MM.1S (cell line): ENCODE measurements around the gene CARMIL1.

Experiments
- DNase-seq: peaks from one replicate; pipeline ENCODE4 v3.0.0-alpha.2; 2015
- H2AFZ ChIP-seq: fragments of 300-600 bp; sonication (generic); 2 replicates; pipeline ENCODE4 v1.6.0; 2016; ENCODE audit warnings: antibody characterized with exemption, low read length
- H3F3A ChIP-seq: fragments of 300-600 bp; sonication (generic); 2 replicates; pipeline ENCODE4 v1.6.1; 2016; ENCODE audit warnings: mild to moderate bottlenecking, antibody characterized with exemption, low read length, moderate library complexity, mixed read lengths; ENCODE audit not compliant: insufficient read depth
- H3K27ac ChIP-seq: fragments of 300-600 bp; sonication (generic); 2 replicates; pipeline ENCODE4 v1.5.1; 2016; ENCODE audit warnings: mild to moderate bottlenecking, low read length
- H3K27me3 ChIP-seq: fragments of 300-600 bp; sonication (generic); replicated peaks from 2 replicates; pipeline ENCODE4 v1.6.0; 2016; ENCODE audit warnings: low read length; ENCODE audit not compliant: insufficient read depth
- H3K36me3 ChIP-seq: fragments of 300-600 bp; sonication (generic); replicated peaks from 2 replicates; pipeline ENCODE4 v1.6.1; 2016; ENCODE audit warnings: mild to moderate bottlenecking, low read length, mixed read lengths; ENCODE audit not compliant: insufficient read depth
- H3K4me1 ChIP-seq: fragments of 300-600 bp; sonication (generic); 2 replicates; pipeline ENCODE4 v1.6.1; 2016; ENCODE audit warnings: low read length, mixed read lengths
- H3K4me2 ChIP-seq: fragments of 300-600 bp; sonication (generic); 2 replicates; pipeline ENCODE4 v1.6.0; 2016; ENCODE audit warnings: low read depth, low read length
- H3K4me3 ChIP-seq: fragments of 300-600 bp; sonication (generic); 2 replicates; pipeline ENCODE4 v1.5.1; 2016; ENCODE audit warnings: low read length, mixed read lengths
- H3K79me2 ChIP-seq: fragments of 300-600 bp; sonication (generic); 2 replicates; pipeline ENCODE4 v1.6.1; 2016; ENCODE audit warnings: mixed run types, low read length, mixed read lengths
- H3K9ac ChIP-seq: fragments of 300-600 bp; sonication (generic); 2 replicates; pipeline ENCODE4 v1.6.1; 2016; ENCODE audit warnings: low read length, mixed read lengths
- H3K9me2 ChIP-seq: fragments of 300-600 bp; sonication (generic); replicated peaks from 2 replicates; pipeline ENCODE4 v1.6.1; 2016; ENCODE audit warnings: mild to moderate bottlenecking, low read length, mixed read lengths; ENCODE audit not compliant: insufficient read depth
- H3K9me3 ChIP-seq: fragments of 300-600 bp; sonication (generic); replicated peaks from 2 replicates; pipeline ENCODE4 v1.6.1; 2016; ENCODE audit warnings: mild to moderate bottlenecking, low read length, mixed read lengths; ENCODE audit not compliant: insufficient read depth
- H4K20me1 ChIP-seq: fragments of 300-600 bp; sonication (generic); 2 replicates; pipeline ENCODE4 v1.6.1; 2016; ENCODE audit warnings: mild to moderate bottlenecking, low read length, moderate library complexity, mixed read lengths; ENCODE audit not compliant: insufficient read depth
- CTCF ChIP-seq: fragments of 300-600 bp; sonication (generic); IDR thresholded peaks from 2 replicates; pipeline ENCODE4 v1.5.1; 2016; ENCODE audit warnings: antibody characterized with exemption, low read length, mixed read lengths
- EZH2 ChIP-seq: fragments of 300-600 bp; sonication (generic); optimal IDR thresholded peaks from 2 replicates; pipeline ENCODE3; 2017; ENCODE audit warnings: low read depth, mild to moderate bottlenecking, antibody characterized with exemption, low read length, mixed read lengths
- EZH2phosphoT487 ChIP-seq: fragments of 300-600 bp; sonication (generic); IDR thresholded peaks from 2 replicates; pipeline ENCODE4 v1.6.1; 2018; ENCODE audit warnings: antibody characterized with exemption, low read length

CARMIL1 gene

GRCh38 chr6:25306379-25306778, 27.2 kb downstream of the CARMIL1 start:
- H3F3A ChIP-seq: peaks cover 8% of the 10 kb centered on the region
- no peak overlapping the region for H3K4me2 ChIP-seq
- TF ChIP-seq EZH2: no peak
- no peak overlapping the region for H2AFZ ChIP-seq
- no peak overlapping the region for H3K27ac ChIP-seq
- H3K9ac ChIP-seq: no peak overlapping the region
- no peaks in the 10 kb centered on the region for H4K20me1 ChIP-seq
- no peaks in the 10 kb centered on the region for H3K36me3 ChIP-seq
- DNase-seq: no peak
- no peaks in the 10 kb centered on the region for H3K27me3 ChIP-seq
- H3K4me1 ChIP-seq: peaks cover 26% of the 10 kb centered on the region
- H3K4me3 ChIP-seq: no peak overlapping the region
- H3K9me3 ChIP-seq: no peaks in the 10 kb centered on the region
- peaks cover 100% of the 10 kb centered on the region for H3K79me2 ChIP-seq
- no peaks in the 10 kb centered on the region for H3K9me2 ChIP-seq

- no peak overlapping the region for H3K4me2 ChIP-seq
- H3K27ac ChIP-seq: no peak overlapping the region
- no peak overlapping the region for H3K4me3 ChIP-seq
- no peak overlapping the region for H3K9ac ChIP-seq
- H3F3A ChIP-seq: no peaks in the 10 kb centered on the region
- no peak overlapping the region for H2AFZ ChIP-seq
- H3K27me3 ChIP-seq: no peaks in the 10 kb centered on the region
- H3K9me3 ChIP-seq: no peaks in the 10 kb centered on the region
- no peaks in the 10 kb centered on the region for H4K20me1 ChIP-seq
- TF ChIP-seq EZH2: no peak
- no peak for TF ChIP-seq EZH2phosphoT487
- TF ChIP-seq CTCF: no peak
- no peaks in the 10 kb centered on the region for H3K36me3 ChIP-seq
- no peaks in the 10 kb centered on the region for H3K9me2 ChIP-seq
- peaks cover 100% of the 10 kb centered on the region for H3K79me2 ChIP-seq
- H3K4me1 ChIP-seq: peaks cover 30% of the 10 kb centered on the region
- DNase-seq: no peak
Observed at GRCh38 chr6:25307805-25308494, 28.8 kb downstream of the CARMIL1 start.

- TF ChIP-seq CTCF (no peak), EZH2 (no peak), EZH2phosphoT487 (no peak)
- H3K36me3 ChIP-seq: no peaks in the 10 kb centered on the region
- H3F3A ChIP-seq: no peaks in the 10 kb centered on the region
- H3K27ac ChIP-seq: no peak overlapping the region
- H3K9me3 ChIP-seq: no peaks in the 10 kb centered on the region
- no peak overlapping the region for H3K4me2 ChIP-seq
- H3K27me3 ChIP-seq: no peaks in the 10 kb centered on the region
- H3K9me2 ChIP-seq: no peaks in the 10 kb centered on the region
- no peak for DNase-seq
- no peak overlapping the region for H3K4me3 ChIP-seq
- no peak overlapping the region for H3K9ac ChIP-seq
- peaks cover 97% of the 10 kb centered on the region for H3K79me2 ChIP-seq
- H3K4me1 ChIP-seq: peaks cover 31% of the 10 kb centered on the region
- H4K20me1 ChIP-seq: no peaks in the 10 kb centered on the region
- no peak overlapping the region for H2AFZ ChIP-seq
Observed at GRCh38 chr6:25309886-25310285, 30.7 kb downstream of the CARMIL1 start.

GRCh38 chr6:25311331-25311840, 32.2 kb downstream of the CARMIL1 start:
- no peaks in the 10 kb centered on the region for H3K9me3 ChIP-seq
- no peak overlapping the region for H3K4me2 ChIP-seq
- DNase-seq: no peak

More at GRCh38 chr6:25311331-25311840, 32.2 kb downstream of the CARMIL1 start:
- H3K9ac ChIP-seq: no peak overlapping the region
- no peak overlapping the region for H3K4me3 ChIP-seq
- H3K36me3 ChIP-seq: no peaks in the 10 kb centered on the region
- H2AFZ ChIP-seq: no peak overlapping the region
- H3K9me2 ChIP-seq: no peaks in the 10 kb centered on the region
- TF ChIP-seq EZH2 (no peak), EZH2phosphoT487 (no peak), CTCF (no peak)
- H3K79me2 ChIP-seq: peaks cover 97% of the 10 kb centered on the region
- H3K27ac ChIP-seq: no peak overlapping the region
- H3F3A ChIP-seq: no peaks in the 10 kb centered on the region
- H3K4me1 ChIP-seq: peaks cover 25% of the 10 kb centered on the region
- no peaks in the 10 kb centered on the region for H3K27me3 ChIP-seq
- H4K20me1 ChIP-seq: no peaks in the 10 kb centered on the region
